Choroid plexus epithelial cell (primary cell): Measurements from ENCODE around the gene CEP83.

Experiments used
- DNase-seq: peaks from one replicate; pipeline ENCODE4 v3.0.0-alpha.2; 2010; ENCODE audit warnings: low read depth
- H3K4me3 ChIP-seq: 2 replicates; pipeline ENCODE4 v1.5.1; 2011; ENCODE audit warnings: low read depth, mild to moderate bottlenecking, control low read depth, low read length, moderate library complexity
- TF ChIP-seq, protein P1 (sequence below): conservative IDR thresholded peaks from 2 replicates; pipeline ENCODE4 v1.5.1; 2011; ENCODE audit warnings: low read depth, mild to moderate bottlenecking, control low read depth, inconsistent platforms, low read length, moderate library complexity

CEP83 gene

DNA sequence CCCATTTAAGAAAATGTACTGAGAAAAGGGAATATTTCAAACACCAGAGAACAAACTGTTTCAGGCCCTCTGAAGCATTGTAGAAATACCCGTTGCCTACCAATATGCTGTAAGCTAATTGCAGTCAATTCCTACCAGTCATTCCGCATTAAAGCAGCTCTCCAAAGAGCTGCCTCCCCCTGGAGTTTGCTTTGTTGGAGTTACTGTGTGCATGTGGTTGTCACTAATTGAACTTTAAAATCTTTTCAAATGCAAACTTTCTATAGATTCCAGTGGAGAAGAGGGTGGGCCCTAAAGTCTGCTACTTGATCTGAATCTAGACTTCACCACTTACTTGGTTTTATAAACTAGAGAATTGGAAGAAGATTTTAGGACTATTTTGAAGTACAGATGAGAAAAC lies 198.5 kb downstream of the CEP83 start:
- H3K4me3 ChIP-seq, result no peak overlapping the region
- TF ChIP-seq, protein P1, sequence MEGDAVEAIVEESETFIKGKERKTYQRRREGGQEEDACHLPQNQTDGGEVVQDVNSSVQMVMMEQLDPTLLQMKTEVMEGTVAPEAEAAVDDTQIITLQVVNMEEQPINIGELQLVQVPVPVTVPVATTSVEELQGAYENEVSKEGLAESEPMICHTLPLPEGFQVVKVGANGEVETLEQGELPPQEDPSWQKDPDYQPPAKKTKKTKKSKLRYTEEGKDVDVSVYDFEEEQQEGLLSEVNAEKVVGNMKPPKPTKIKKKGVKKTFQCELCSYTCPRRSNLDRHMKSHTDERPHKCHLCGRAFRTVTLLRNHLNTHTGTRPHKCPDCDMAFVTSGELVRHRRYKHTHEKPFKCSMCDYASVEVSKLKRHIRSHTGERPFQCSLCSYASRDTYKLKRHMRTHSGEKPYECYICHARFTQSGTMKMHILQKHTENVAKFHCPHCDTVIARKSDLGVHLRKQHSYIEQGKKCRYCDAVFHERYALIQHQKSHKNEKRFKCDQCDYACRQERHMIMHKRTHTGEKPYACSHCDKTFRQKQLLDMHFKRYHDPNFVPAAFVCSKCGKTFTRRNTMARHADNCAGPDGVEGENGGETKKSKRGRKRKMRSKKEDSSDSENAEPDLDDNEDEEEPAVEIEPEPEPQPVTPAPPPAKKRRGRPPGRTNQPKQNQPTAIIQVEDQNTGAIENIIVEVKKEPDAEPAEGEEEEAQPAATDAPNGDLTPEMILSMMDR, result no peak
- DNase-seq, result no peak

DNA sequence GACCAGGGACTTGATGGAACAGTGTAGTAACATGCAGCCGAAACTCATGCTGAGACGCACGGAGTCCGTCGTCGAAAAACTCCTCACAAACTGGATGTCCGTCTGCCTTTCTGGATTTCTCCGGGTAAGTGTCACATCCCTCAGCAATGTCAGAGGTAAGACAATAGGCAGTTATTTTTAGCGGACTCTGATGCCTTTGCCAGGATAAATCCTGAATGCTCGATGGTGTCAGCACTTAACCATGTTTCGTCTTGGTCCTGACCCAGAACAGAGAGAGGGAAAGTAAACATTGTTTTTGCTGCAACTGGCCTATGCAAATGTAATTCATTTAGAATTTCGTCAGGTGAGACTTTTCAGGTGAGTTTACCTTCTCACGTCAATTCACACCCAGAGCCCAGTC lies 198.9 kb downstream of the CEP83 start:
- DNase-seq, result no peak
- no peak overlapping the region for H3K4me3 ChIP-seq
- TF ChIP-seq, protein P1, result no peak

DNA sequence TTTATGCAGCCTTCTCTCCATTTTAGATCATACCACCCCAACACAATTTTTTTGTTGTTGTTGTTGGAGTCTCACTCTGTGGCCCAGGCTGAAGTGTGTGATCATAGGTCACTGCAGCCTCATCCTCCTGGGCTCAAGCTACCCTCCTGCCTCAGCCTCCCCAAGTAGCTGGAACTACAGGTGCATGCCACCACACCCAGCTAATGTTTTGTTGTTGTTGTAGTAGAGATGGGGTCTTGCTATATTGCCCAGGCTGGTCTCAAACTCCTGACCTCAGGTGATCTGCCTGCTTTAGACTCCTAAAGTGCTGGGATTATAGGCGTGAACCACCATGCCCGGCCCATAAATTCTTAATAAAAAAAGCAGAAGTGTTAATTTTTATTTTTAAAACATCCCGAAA lies 199.7 kb downstream of the CEP83 start:
- TF ChIP-seq, protein P1, result no peak
- no peak for DNase-seq
- H3K4me3 ChIP-seq, result no peak overlapping the region

GRCh38 chr12:94258593-94258992 lies 201.1 kb downstream of the CEP83 start:
- H3K4me3 ChIP-seq, result no peak overlapping the region
- TF ChIP-seq, protein P1, result no peak
- no peak for DNase-seq
